Lung (tissue), 12 donors: ENCODE results near the gene OCSTAMP. TPM values are rescaled to one million over a fixed set of nuclear protein-coding genes. Genes with fewer than 3 reads are reported as not detected.

Source experiments
- ATAC-seq: fragments of 200-7000 bp; cut with Tn5 transposase; one replicate; pipeline ENCODE4 v1.9.1; 2020; ENCODE audit warnings: moderate number of reproducible peaks; ENCODE audit not compliant: insufficient read depth, low FRiP score
- DNase-seq, 3 donors: peaks; one replicate each; pipeline ENCODE4 v3.0.0-alpha.2; 2013 to 2017
- H3K27ac ChIP-seq, 2 donors: one replicate each; pipeline ENCODE4 v1.5.1; 2013; ENCODE audit warnings: mild to moderate bottlenecking in 2 of 2, moderate library complexity in 2 of 2, control low read depth in 1 of 2, inconsistent platforms in 1 of 2, low read depth in 1 of 2, low read length in 1 of 2
- H3K27me3 ChIP-seq, 3 donors: one replicate each; pipeline ENCODE4 v1.5.1; 2013; ENCODE audit warnings: low read length in 2 of 3; ENCODE audit not compliant: control insufficient read depth in 3 of 3, insufficient read depth in 3 of 3
- H3K36me3 ChIP-seq, 4 donors: one replicate each; pipeline ENCODE4 v1.5.1; 2013; ENCODE audit warnings: low read length in 4 of 4, mild to moderate bottlenecking in 1 of 4, moderate library complexity in 1 of 4; ENCODE audit not compliant: control insufficient read depth in 4 of 4, insufficient read depth in 4 of 4
- H3K4me1 ChIP-seq, 5 donors: one replicate each; pipeline ENCODE4 v1.5.1; 2013; ENCODE audit warnings: low read length in 5 of 5, mild to moderate bottlenecking in 2 of 5, moderate library complexity in 1 of 5; ENCODE audit not compliant: control insufficient read depth in 5 of 5, insufficient read depth in 5 of 5
- H3K4me3 ChIP-seq: one replicate; pipeline ENCODE4 v1.5.1; 2013; ENCODE audit warnings: mild to moderate bottlenecking, control low read depth, moderate library complexity
- H3K9ac ChIP-seq, 2 donors: one replicate each; pipeline ENCODE4 v1.5.1; 2013; ENCODE audit warnings: low read length in 2 of 2, control low read depth in 1 of 2; ENCODE audit not compliant: insufficient read depth in 1 of 2
- H3K9me3 ChIP-seq, 4 donors: one replicate each; pipeline ENCODE4 v1.5.1; 2013; ENCODE audit warnings: low read length in 3 of 4, mild to moderate bottlenecking in 1 of 4, moderate library complexity in 1 of 4; ENCODE audit not compliant: control insufficient read depth in 4 of 4, insufficient read depth in 3 of 4
- WGBS, 2 donors: extraction: QIAGEN DNeasy Blood & Tissue Kit; methylation state at CpG; one replicate each; pipeline ENCODE4 v1.1.7; 2013; 5-methylcytosine and 5-hydroxymethylcytosine counted together
- polyA plus RNA-seq, 2 donors: library from polyadenylated mRNA; stranded (reverse); fragments of 200-250 nt; gene quantifications; one replicate each; pipeline ENCODE4 v1.2.1, GENCODE V29; 2013
- total RNA-seq, 2 donors: library from RNA; depleted of rRNA in 1 of 2; stranded (reverse); fragments of >200 nt in 1 of 2; gene quantifications; one replicate each; pipeline ENCODE4 v1.2.1, GENCODE V29; 2014 to 2021
- TF ChIP-seq, protein P1 (sequence below): IDR thresholded peaks from 2 replicates; pipeline ENCODE4 v1.5.1; 2012; ENCODE audit warnings: mild to moderate bottlenecking; ENCODE audit errors: control extremely low read depth, extremely low read depth
- donor health status: control.
- donor health status: control.
- donor health status: Bipolar disorder and iron deficiency.
- donor health status: healthy.
- donor health status: DM: yes; HTN: yes; CAD: no.

Gene OCSTAMP
- total and polyA plus RNA-seq, 4 donors, result 0.11 TPM; not detected in 3

GRCh38 chr20:46584508-46584907, 34.1 kb upstream of the OCSTAMP start:
- WGBS, 2 donors, result 66 to 70% methylated on average over 2 of the region's 2 CpGs
- H3K4me1 ChIP-seq, result no peaks in the 10 kb centered on the region

DNA sequence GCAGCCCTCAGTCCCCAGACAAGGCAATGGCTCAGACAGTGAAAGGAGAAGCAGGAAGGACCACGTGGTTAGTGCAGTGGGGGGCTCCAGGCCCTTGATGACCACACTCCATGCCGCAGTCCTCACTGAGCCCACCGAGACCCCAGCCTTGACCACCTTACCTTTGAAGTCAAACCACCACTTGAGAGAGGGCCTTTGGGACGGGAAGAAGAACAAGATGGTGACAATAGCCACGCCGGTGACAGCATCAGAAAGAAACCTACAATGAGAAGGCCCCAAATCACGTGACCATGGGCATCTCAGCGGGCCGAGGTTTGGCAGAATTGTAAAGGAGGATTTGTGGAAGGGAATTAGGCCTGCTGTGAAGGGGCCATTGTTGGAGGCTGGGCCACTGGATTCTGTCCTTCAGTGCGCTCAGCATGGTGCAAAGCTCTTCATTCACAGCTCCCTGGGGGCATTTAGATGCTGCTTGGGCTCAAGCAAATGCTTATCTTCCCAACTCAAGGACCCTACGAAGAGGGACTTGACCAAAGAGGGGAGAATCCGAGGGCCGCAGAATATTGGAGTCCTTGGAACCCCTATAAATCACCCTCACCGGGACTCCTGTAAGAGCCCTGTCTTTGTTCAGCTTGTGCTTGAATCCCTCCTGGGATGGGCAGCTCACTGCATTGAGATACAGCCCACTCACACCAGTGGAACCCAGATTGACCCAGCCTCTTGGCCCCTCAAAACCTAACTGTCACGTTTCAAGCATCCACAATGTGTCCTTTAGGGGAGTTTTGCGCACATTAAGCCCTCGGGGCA, 33.2 kb upstream of the OCSTAMP start:
- Histone ChIP-seq H3K9ac (no peak overlapping the region), H3K4me3 (no peak overlapping the region), H3K27me3 (no peaks in the 10 kb centered on the region), H3K36me3 (no peaks in the 10 kb centered on the region), H3K27ac (no peak overlapping the region), H3K4me1 (no peaks in the 10 kb centered on the region), H3K9me3 (peaks cover 0 to 2% (median 0%) of the 10 kb centered on the region in 4 donors)
- DNase-seq, result no peak
- WGBS, 2 donors, result 77 to 79% methylated on average over 17 of the region's 17 CpGs
- TF ChIP-seq, protein P1, sequence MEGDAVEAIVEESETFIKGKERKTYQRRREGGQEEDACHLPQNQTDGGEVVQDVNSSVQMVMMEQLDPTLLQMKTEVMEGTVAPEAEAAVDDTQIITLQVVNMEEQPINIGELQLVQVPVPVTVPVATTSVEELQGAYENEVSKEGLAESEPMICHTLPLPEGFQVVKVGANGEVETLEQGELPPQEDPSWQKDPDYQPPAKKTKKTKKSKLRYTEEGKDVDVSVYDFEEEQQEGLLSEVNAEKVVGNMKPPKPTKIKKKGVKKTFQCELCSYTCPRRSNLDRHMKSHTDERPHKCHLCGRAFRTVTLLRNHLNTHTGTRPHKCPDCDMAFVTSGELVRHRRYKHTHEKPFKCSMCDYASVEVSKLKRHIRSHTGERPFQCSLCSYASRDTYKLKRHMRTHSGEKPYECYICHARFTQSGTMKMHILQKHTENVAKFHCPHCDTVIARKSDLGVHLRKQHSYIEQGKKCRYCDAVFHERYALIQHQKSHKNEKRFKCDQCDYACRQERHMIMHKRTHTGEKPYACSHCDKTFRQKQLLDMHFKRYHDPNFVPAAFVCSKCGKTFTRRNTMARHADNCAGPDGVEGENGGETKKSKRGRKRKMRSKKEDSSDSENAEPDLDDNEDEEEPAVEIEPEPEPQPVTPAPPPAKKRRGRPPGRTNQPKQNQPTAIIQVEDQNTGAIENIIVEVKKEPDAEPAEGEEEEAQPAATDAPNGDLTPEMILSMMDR, result no peak
- ATAC-seq, result no peak

More at GRCh38 chr20:46584508-46584907, 34.1 kb upstream of the OCSTAMP start:
- Histone ChIP-seq H3K27ac (no peak overlapping the region), H3K9ac (no peak overlapping the region), H3K9me3 (peaks cover 0 to 2% (median 0%) of the 10 kb centered on the region in 4 donors), H3K36me3 (no peaks in the 10 kb centered on the region), H3K27me3 (no peaks in the 10 kb centered on the region), H3K4me3 (no peak overlapping the region)
- DNase-seq (peak in 1 of 3 donors; percentile 39), ATAC-seq (no peak)
- TF ChIP-seq, protein P1, result no peak

GRCh38 chr20:46582648-46583047, 32.2 kb upstream of the OCSTAMP start:
- DNase-seq, result no peak
- no peaks in the 10 kb centered on the region for H3K9me3 ChIP-seq
- no peak overlapping the region for H3K9ac ChIP-seq
- no peak overlapping the region for H3K27ac ChIP-seq
- TF ChIP-seq, protein P1, result no peak
- no peaks in the 10 kb centered on the region for H3K4me1 ChIP-seq
- no peaks in the 10 kb centered on the region for H3K27me3 ChIP-seq
- H3K36me3 ChIP-seq, result no peaks in the 10 kb centered on the region
- H3K4me3 ChIP-seq, result no peak overlapping the region
- ATAC-seq, result no peak
- 90 to 92% methylated on average over 5 of the region's 5 CpGs for WGBS, 2 donors
